B cell (primary cell): ENCODE measurements around the gene ZCCHC2.

Experiments
- EZH2 ChIP-seq: IDR thresholded peaks from 2 replicates; pipeline ENCODE4 v1.6.1; 2012; ENCODE audit warnings: borderline replicate concordance, low read depth, mild to moderate bottlenecking, moderate library complexity, low read length; ENCODE audit not compliant: insufficient read depth, poor library complexity, severe bottlenecking
- TF ChIP-seq, protein P1 (sequence below): fragments of 200-600 bp; IDR thresholded peaks from one replicate; pipeline ENCODE4 v1.8.0; 2022; ENCODE audit warnings: antibody characterized with exemption, mild to moderate bottlenecking

DNA sequence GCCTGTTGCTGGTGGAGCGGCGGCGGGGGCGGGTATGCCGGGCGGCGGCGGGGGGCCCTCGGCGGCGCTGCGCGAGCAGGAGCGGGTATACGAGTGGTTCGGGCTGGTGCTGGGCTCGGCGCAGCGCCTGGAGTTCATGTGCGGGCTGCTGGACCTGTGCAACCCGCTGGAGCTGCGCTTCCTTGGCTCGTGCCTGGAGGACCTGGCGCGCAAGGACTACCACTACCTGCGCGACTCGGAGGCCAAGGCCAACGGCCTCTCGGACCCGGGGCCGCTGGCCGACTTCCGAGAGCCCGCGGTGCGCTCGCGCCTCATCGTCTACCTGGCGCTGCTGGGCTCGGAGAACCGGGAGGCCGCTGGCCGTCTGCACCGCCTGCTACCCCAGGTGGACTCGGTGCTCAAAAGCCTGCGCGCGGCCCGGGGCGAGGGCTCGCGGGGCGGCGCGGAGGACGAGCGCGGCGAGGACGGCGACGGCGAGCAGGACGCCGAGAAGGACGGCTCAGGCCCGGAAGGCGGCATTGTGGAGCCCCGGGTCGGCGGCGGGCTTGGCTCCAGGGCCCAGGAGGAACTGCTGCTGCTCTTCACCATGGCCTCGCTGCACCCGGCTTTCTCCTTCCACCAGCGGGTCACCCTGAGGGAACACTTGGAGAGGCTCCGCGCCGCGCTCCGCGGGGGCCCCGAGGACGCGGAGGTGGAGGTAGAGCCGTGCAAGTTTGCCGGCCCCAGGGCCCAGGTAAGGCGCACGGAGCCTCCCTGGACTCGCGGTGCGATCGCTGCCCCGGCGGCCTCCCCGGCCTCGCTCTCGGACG lies 1.0 kb downstream of the ZCCHC2 start:
- TF ChIP-seq, protein P1, sequence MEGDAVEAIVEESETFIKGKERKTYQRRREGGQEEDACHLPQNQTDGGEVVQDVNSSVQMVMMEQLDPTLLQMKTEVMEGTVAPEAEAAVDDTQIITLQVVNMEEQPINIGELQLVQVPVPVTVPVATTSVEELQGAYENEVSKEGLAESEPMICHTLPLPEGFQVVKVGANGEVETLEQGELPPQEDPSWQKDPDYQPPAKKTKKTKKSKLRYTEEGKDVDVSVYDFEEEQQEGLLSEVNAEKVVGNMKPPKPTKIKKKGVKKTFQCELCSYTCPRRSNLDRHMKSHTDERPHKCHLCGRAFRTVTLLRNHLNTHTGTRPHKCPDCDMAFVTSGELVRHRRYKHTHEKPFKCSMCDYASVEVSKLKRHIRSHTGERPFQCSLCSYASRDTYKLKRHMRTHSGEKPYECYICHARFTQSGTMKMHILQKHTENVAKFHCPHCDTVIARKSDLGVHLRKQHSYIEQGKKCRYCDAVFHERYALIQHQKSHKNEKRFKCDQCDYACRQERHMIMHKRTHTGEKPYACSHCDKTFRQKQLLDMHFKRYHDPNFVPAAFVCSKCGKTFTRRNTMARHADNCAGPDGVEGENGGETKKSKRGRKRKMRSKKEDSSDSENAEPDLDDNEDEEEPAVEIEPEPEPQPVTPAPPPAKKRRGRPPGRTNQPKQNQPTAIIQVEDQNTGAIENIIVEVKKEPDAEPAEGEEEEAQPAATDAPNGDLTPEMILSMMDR = no peak
- TF ChIP-seq EZH2 = no peak
